ENCODE data around the gene UGGT2.

DNA sequence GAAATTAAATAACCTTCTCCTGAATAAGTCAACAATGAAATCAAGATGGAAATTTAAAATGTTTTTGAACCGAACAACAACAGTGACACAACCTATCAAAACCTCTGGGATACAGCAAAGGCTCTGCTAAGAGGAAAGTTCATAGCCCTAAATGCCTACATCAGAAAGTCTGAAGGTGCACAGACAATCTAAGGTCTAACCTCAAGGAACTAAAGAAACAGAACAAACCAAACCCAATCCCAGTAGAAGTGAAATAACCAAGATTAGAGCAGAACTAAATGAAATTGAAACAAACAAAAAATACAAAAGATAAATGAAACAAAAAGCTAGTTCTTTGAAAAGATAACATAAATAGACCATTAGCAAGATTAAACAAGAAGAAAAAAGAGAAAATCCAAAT lies 9.0 kb downstream of the UGGT2 start:
- TF ChIP-seq POLR2A (IDR thresholded peaks at IDR 0.05; ENCODE audit: low read length) (no peak), MAZ (IDR thresholded peaks at IDR 0.05; ENCODE audit: borderline replicate concordance, low read depth, low read length) (no peak), KDM1A (IDR thresholded peaks at IDR 0.05; ENCODE audit: low read depth) (no peak), CHD2 (IDR thresholded peaks at IDR 0.05; ENCODE audit: low read length, partially characterized antibody) (no peak), ZNF302 (CRISPR knock-in tag; IDR thresholded peaks at IDR 0.05) (no peak)
- TF ChIP-seq, protein P1, sequence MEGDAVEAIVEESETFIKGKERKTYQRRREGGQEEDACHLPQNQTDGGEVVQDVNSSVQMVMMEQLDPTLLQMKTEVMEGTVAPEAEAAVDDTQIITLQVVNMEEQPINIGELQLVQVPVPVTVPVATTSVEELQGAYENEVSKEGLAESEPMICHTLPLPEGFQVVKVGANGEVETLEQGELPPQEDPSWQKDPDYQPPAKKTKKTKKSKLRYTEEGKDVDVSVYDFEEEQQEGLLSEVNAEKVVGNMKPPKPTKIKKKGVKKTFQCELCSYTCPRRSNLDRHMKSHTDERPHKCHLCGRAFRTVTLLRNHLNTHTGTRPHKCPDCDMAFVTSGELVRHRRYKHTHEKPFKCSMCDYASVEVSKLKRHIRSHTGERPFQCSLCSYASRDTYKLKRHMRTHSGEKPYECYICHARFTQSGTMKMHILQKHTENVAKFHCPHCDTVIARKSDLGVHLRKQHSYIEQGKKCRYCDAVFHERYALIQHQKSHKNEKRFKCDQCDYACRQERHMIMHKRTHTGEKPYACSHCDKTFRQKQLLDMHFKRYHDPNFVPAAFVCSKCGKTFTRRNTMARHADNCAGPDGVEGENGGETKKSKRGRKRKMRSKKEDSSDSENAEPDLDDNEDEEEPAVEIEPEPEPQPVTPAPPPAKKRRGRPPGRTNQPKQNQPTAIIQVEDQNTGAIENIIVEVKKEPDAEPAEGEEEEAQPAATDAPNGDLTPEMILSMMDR (IDR thresholded peaks at IDR 0.05) = no peak
- TF ChIP-seq, protein P2, sequence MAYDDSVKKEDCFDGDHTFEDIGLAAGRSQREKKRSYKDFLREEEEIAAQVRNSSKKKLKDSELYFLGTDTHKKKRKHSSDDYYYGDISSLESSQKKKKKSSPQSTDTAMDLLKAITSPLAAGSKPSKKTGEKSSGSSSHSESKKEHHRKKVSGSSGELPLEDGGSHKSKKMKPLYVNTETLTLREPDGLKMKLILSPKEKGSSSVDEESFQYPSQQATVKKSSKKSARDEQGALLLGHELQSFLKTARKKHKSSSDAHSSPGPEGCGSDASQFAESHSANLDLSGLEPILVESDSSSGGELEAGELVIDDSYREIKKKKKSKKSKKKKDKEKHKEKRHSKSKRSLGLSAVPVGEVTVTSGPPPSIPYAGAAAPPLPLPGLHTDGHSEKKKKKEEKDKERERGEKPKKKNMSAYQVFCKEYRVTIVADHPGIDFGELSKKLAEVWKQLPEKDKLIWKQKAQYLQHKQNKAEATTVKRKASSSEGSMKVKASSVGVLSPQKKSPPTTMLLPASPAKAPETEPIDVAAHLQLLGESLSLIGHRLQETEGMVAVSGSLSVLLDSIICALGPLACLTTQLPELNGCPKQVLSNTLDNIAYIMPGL (CRISPR knock-in tag; IDR thresholded peaks at IDR 0.05; ENCODE audit: borderline replicate concordance) = no peak
- TF ChIP-seq, protein P3, sequence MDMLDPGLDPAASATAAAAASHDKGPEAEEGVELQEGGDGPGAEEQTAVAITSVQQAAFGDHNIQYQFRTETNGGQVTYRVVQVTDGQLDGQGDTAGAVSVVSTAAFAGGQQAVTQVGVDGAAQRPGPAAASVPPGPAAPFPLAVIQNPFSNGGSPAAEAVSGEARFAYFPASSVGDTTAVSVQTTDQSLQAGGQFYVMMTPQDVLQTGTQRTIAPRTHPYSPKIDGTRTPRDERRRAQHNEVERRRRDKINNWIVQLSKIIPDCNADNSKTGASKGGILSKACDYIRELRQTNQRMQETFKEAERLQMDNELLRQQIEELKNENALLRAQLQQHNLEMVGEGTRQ (IDR thresholded peaks at IDR 0.05) = no peak
- TF ChIP-seq, protein P4, sequence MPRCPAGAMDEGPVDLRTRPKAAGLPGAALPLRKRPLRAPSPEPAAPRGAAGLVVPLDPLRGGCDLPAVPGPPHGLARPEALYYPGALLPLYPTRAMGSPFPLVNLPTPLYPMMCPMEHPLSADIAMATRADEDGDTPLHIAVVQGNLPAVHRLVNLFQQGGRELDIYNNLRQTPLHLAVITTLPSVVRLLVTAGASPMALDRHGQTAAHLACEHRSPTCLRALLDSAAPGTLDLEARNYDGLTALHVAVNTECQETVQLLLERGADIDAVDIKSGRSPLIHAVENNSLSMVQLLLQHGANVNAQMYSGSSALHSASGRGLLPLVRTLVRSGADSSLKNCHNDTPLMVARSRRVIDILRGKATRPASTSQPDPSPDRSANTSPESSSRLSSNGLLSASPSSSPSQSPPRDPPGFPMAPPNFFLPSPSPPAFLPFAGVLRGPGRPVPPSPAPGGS (IDR thresholded peaks at IDR 0.05) = no peak
- TF ChIP-seq, protein P5, sequence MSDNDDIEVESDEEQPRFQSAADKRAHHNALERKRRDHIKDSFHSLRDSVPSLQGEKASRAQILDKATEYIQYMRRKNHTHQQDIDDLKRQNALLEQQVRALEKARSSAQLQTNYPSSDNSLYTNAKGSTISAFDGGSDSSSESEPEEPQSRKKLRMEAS (IDR thresholded peaks at IDR 0.05) = no peak

Data from A549 (cell line).